A549 (cell line): ENCODE results near the gene IRF2BPL. TPM values are rescaled to one million over a fixed set of nuclear protein-coding genes. Genes with fewer than 3 reads are reported as not detected.

Experiments
- ATAC-seq, 2 experiments: fragments of 200-7000 bp in 1 of 2; fragments of >200 bp in 1 of 2; cut with Nextera tagmentation in 1 of 2; cut with Tn5 transposase in 1 of 2; 3 replicates each; pipeline versions ENCODE4 v1.8.0 to v1.9.1; 2018 to 2020; ENCODE audit warnings: mild to moderate bottlenecking in 1 of 2, moderate library complexity in 1 of 2
- CTCF ChIA-PET: fragments of 300-600 bp; sonication (Branson Sonifier 250); formaldehyde crosslinking; extraction: SDS; loops from one replicate; lab custom pipeline; 2021; ENCODE audit warnings: antibody characterized with exemption, inconsistent platforms; lab: Yijun Ruan, JAX
- POLR2A ChIA-PET: fragments of 350-600 bp; formaldehyde crosslinking; extraction: SDS; loops from one replicate; lab custom pipeline; 2021; ENCODE audit warnings: antibody characterized with exemption, inconsistent platforms; lab: Yijun Ruan, JAX
- DNase-seq, 2 experiments: peaks; one replicate each; pipeline versions ENCODE4 v3.0.0 to v3.0.0-alpha.2; 2011 to 2016; ENCODE audit warnings: low read depth in 1 of 2, low spot score in 1 of 2
- FAIRE-seq: peaks from 2 replicates; lab custom pipeline; 2011; peaks lifted over from hg19 to GRCh38; lab: Jason Lieb, UNC
- H3K27ac ChIP-seq, 2 experiments: fragments of >200 bp; sonication (Bioruptor Twin); formaldehyde crosslinking; 3 replicates each; pipeline ENCODE4 v1.5.1; 2016 to 2017
- H3K4me1 ChIP-seq: fragments of >200 bp; sonication (Bioruptor Twin); formaldehyde crosslinking; 3 replicates; pipeline ENCODE4 v1.6.1; 2016
- H3K4me2 ChIP-seq: fragments of >200 bp; sonication (Bioruptor Twin); formaldehyde crosslinking; 3 replicates; pipeline ENCODE4 v1.6.1; 2016
- H3K4me3 ChIP-seq: fragments of >200 bp; sonication (Bioruptor Twin); formaldehyde crosslinking; 3 replicates; pipeline ENCODE4 v1.5.1; 2016
- H3K9me3 ChIP-seq: fragments of >200 bp; sonication (Bioruptor Twin); formaldehyde crosslinking; 3 replicates; pipeline ENCODE4 v1.6.1; 2016
- CHD4 ChIP-seq: fragments of 200-600 bp; sonication (generic); IDR thresholded peaks from 2 replicates; pipeline ENCODE4 v1.6.1; 2016; ENCODE audit warnings: antibody characterized with exemption, mild to moderate bottlenecking, borderline replicate concordance
- EHF ChIP-seq: fragments of 250-450 bp; sonication (Bioruptor Pico); IDR thresholded peaks from 2 replicates; pipeline ENCODE4 v1.5.0; 2020; ENCODE audit warnings: mild to moderate bottlenecking
- EHMT2 ChIP-seq: fragments of 200-600 bp; sonication (generic); IDR thresholded peaks from 2 replicates; pipeline ENCODE4 v1.6.1; 2016; ENCODE audit warnings: antibody characterized with exemption, low read depth, mild to moderate bottlenecking, moderate library complexity
- EP300 ChIP-seq, 2 experiments: fragments of >200 bp; sonication (Bioruptor Twin); formaldehyde crosslinking; IDR thresholded peaks; 2 replicates in 1 of 2; 3 replicates in 1 of 2; pipeline ENCODE4 v1.6.1; 2016 to 2017
- HEYL ChIP-seq: fragments of 250-450 bp; sonication (Bioruptor Pico); IDR thresholded peaks from 2 replicates; pipeline ENCODE4 v1.8.0; 2021; ENCODE audit warnings: mild to moderate bottlenecking, moderate library complexity
- HOXB5 ChIP-seq: fragments of 250-450 bp; sonication (Bioruptor Pico); IDR thresholded peaks from 2 replicates; pipeline ENCODE4 v1.5.0; 2020; ENCODE audit warnings: mild to moderate bottlenecking, moderate library complexity
- KDM1A ChIP-seq: fragments of 200-600 bp; sonication (generic); IDR thresholded peaks from 2 replicates; pipeline ENCODE4 v1.6.1; 2016; ENCODE audit warnings: low read depth, mild to moderate bottlenecking
- MYC ChIP-seq: IDR thresholded peaks from 2 replicates; pipeline ENCODE4 v1.6.1; 2012; ENCODE audit warnings: mild to moderate bottlenecking, inconsistent platforms, low read length, improper control_type of control experiment, borderline replicate concordance
- PHF8 ChIP-seq: fragments of 200-600 bp; sonication (generic); IDR thresholded peaks from 2 replicates; pipeline ENCODE4 v1.6.1; 2016; ENCODE audit warnings: low read depth, mild to moderate bottlenecking, antibody characterized with exemption, moderate library complexity, borderline replicate concordance
- RAD21 ChIP-seq, 2 experiments: fragments of >200 bp in 1 of 2; sonication (Bioruptor Twin) in 1 of 2; formaldehyde crosslinking in 1 of 2; IDR thresholded peaks in 1 of 2; conservative IDR thresholded peaks in 1 of 2; 2 replicates in 1 of 2; 3 replicates in 1 of 2; pipeline ENCODE4 v1.6.1; 2012 to 2018; ENCODE audit warnings: inconsistent platforms in 1 of 2
- RARB ChIP-seq: fragments of 250-450 bp; sonication (Bioruptor Pico); IDR thresholded peaks from 2 replicates; pipeline ENCODE4 v1.8.0; 2021; ENCODE audit warnings: mild to moderate bottlenecking, moderate library complexity
- RCOR1 ChIP-seq: fragments of 150-350 bp; IDR thresholded peaks from 2 replicates; pipeline ENCODE4 v1.6.1; 2014; ENCODE audit warnings: antibody characterized with exemption, low read length, low read depth
- SMC3 ChIP-seq: fragments of >200 bp; sonication (Bioruptor Twin); formaldehyde crosslinking; IDR thresholded peaks from 3 replicates; pipeline ENCODE4 v1.6.1; 2018; ENCODE audit warnings: inconsistent platforms
- SREBF2 ChIP-seq: fragments of 450-650 bp; IDR thresholded peaks from 2 replicates; pipeline ENCODE4 v1.6.1; 2014; ENCODE audit warnings: mild to moderate bottlenecking, moderate library complexity
- TP53 ChIP-seq: fragments of 250-450 bp; sonication (Bioruptor Pico); IDR thresholded peaks from 2 replicates; pipeline ENCODE4 v1.5.0; 2021; ENCODE audit warnings: mild to moderate bottlenecking, moderate library complexity
- ZC3H11A ChIP-seq: fragments of 450-650 bp; IDR thresholded peaks from 2 replicates; pipeline ENCODE4 v1.6.1; 2014; ENCODE audit warnings: antibody characterized with exemption, mild to moderate bottlenecking
- ZSCAN20 ChIP-seq: fragments of 250-450 bp; sonication (Bioruptor Pico); IDR thresholded peaks from 2 replicates; pipeline ENCODE4 v1.8.0; 2022; ENCODE audit warnings: mild to moderate bottlenecking, moderate library complexity
- WGBS: methylation state at CpG from one replicate; pipeline ENCODE4 v1.1.6; 2017; ENCODE audit errors: missing lambda C conversion rate; 5-methylcytosine and 5-hydroxymethylcytosine counted together
- polyA plus RNA-seq, 4 experiments: library from polyadenylated mRNA; depleted of rRNA in 3 of 4; stranded (reverse); fragments of >200 nt; fragmentation: RNase III in 1 of 4; extraction: RNeasy Plus Mini Kit Qiagen cat#74134 plus additional on column Dnase treatment in 1 of 4; gene quantifications; 2 replicates in 3 of 4; 3 replicates in 1 of 4; pipeline ENCODE4 v1.2.3, GENCODE V29; 2011 to 2017
- TF ChIP-seq, protein P1 (sequence below): fragments of 200-600 bp; sonication (generic); IDR thresholded peaks from 2 replicates; pipeline ENCODE4 v1.6.1; 2016; ENCODE audit warnings: antibody characterized with exemption, mild to moderate bottlenecking, moderate library complexity
- TF ChIP-seq, protein P2 (sequence below): fragments of >200 bp; sonication (Bioruptor Twin); formaldehyde crosslinking; IDR thresholded peaks from 3 replicates; pipeline ENCODE4 v1.5.1; 2016

IRF2BPL gene
- polyA plus RNA-seq, 2 of the 4 experiments (the other 2 are of a cell fraction) = 18.1 to 28.3 TPM

DNA sequence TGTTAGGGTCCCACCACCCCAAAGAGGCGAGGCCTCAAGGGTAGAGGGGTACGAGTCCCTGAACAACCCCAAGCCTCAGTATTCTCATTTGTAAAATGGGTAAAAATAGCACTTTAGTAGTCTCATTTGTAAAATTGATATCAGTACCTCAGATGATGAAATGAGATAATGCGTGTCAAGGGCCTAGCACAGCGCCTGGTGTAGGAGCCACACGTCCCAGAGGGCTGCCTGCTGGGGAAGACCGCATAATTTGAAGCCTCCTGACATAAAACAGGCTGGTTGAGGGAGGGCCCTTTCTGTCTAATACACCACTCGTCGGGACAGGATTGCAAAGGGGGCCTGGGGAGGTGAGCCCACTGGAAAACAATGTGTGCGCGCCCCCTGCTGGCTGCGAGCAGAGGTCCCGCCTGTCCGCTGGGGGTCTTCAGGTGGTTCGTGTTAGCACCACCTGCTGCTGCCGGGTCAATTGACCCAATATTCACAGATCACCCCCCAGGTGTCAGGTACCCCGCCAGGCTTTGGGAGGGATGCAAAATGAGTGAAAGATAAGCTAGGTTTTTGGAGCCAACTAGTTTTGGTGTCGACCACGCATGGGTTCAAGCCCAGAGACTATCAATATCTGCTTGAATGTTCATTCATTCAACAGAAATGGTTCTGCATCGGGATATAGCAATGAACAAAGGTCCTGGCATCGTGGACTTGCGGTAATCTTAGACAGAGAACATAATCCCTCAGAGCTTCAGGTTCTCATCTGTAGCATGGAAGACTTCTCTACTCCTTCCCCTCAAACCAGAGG, 24.7 kb upstream of the IRF2BPL start:
- peaks cover 19% of the 10 kb centered on the region for H3K4me1 ChIP-seq
- peaks cover 14% of the 10 kb centered on the region for H3K9me3 ChIP-seq
- no peak for FAIRE-seq
- ChIA-PET POLR2A (no interaction called here), CTCF (interaction anchor here (0.9 to 5.3 kb wide), 17 partner anchors 8 to 192 kb away, joined by 3 to 43 read pairs (median 5); partner anchors contain the start of gene IRF2BPL)
- WGBS = 72% methylated on average over 20 of the region's 21 CpGs
- no peak overlapping the region for H3K4me3 ChIP-seq
- peak overlapping the region; percentile 66 to 81 for H3K27ac ChIP-seq
- DNase-seq = peak in 1 of 2 experiments; percentile 65
- H3K4me2 ChIP-seq = peak overlapping the region; percentile 19; the same call in 1 of the 3 replicates
- peak; percentile 28 to 88; a peak in 3 of 6 replicates for ATAC-seq
- peak; percentile 93 for TF ChIP-seq SMC3
- TF ChIP-seq, protein P1, sequence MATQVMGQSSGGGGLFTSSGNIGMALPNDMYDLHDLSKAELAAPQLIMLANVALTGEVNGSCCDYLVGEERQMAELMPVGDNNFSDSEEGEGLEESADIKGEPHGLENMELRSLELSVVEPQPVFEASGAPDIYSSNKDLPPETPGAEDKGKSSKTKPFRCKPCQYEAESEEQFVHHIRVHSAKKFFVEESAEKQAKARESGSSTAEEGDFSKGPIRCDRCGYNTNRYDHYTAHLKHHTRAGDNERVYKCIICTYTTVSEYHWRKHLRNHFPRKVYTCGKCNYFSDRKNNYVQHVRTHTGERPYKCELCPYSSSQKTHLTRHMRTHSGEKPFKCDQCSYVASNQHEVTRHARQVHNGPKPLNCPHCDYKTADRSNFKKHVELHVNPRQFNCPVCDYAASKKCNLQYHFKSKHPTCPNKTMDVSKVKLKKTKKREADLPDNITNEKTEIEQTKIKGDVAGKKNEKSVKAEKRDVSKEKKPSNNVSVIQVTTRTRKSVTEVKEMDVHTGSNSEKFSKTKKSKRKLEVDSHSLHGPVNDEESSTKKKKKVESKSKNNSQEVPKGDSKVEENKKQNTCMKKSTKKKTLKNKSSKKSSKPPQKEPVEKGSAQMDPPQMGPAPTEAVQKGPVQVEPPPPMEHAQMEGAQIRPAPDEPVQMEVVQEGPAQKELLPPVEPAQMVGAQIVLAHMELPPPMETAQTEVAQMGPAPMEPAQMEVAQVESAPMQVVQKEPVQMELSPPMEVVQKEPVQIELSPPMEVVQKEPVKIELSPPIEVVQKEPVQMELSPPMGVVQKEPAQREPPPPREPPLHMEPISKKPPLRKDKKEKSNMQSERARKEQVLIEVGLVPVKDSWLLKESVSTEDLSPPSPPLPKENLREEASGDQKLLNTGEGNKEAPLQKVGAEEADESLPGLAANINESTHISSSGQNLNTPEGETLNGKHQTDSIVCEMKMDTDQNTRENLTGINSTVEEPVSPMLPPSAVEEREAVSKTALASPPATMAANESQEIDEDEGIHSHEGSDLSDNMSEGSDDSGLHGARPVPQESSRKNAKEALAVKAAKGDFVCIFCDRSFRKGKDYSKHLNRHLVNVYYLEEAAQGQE = no peak
- TF ChIP-seq, protein P2, sequence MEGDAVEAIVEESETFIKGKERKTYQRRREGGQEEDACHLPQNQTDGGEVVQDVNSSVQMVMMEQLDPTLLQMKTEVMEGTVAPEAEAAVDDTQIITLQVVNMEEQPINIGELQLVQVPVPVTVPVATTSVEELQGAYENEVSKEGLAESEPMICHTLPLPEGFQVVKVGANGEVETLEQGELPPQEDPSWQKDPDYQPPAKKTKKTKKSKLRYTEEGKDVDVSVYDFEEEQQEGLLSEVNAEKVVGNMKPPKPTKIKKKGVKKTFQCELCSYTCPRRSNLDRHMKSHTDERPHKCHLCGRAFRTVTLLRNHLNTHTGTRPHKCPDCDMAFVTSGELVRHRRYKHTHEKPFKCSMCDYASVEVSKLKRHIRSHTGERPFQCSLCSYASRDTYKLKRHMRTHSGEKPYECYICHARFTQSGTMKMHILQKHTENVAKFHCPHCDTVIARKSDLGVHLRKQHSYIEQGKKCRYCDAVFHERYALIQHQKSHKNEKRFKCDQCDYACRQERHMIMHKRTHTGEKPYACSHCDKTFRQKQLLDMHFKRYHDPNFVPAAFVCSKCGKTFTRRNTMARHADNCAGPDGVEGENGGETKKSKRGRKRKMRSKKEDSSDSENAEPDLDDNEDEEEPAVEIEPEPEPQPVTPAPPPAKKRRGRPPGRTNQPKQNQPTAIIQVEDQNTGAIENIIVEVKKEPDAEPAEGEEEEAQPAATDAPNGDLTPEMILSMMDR = peak; percentile 67
- no peak for TF ChIP-seq EHMT2
- no peak for TF ChIP-seq PHF8
- TF ChIP-seq EP300 (IDR thresholded peaks at IDR 0.05) = no peak
- TF ChIP-seq MYC = peak; percentile 23; the same call in 1 of the 2 replicates
- TF ChIP-seq HOXB5 (CRISPR knock-in tag) = no peak
- no peak for TF ChIP-seq TP53
- TF ChIP-seq RAD21 (conservative IDR thresholded peaks at IDR 0.05 in 1 of 2, IDR thresholded peaks at IDR 0.05 in 1 of 2) = peak; percentile 83 to 86
- no peak for TF ChIP-seq RCOR1
- no peak for TF ChIP-seq SREBF2
- no peak for TF ChIP-seq ZSCAN20 (CRISPR knock-in tag)
- 0 out of 2 replicates have a peak, but pooled peaks have one; percentile 24 for TF ChIP-seq CHD4
- TF ChIP-seq ZC3H11A = no peak
- TF ChIP-seq EHF = no peak
- no peak for TF ChIP-seq RARB (CRISPR knock-in tag)
- peak; percentile 75; the same call in 1 of the 2 replicates for TF ChIP-seq KDM1A
- TF ChIP-seq HEYL (CRISPR knock-in tag) = no peak
